GM12878 (cell line): ENCODE data around the gene SYNPR. TPM values are rescaled to one million over a fixed set of nuclear protein-coding genes. Genes with fewer than 3 reads are reported as not detected.

ENCODE experiments used
- ATAC-seq: fragments of 200-7000 bp; cut with Tn5 transposase; 3 replicates; pipeline ENCODE4 v1.9.1; 2020; ENCODE audit warnings: mild to moderate bottlenecking, moderate library complexity
- BruUV-seq: library from RNA; stranded (reverse); fragments of 400-500 nt; replicated peaks from 2 replicates; lab custom pipeline; 2021; lab: Mats Ljungman, UMichigan
- CTCF ChIA-PET: fragments of 300-600 bp; sonication (Branson Sonifier 250); formaldehyde crosslinking; extraction: SDS; loops from one replicate; lab custom pipeline; 2021; ENCODE audit warnings: inconsistent platforms; lab: Yijun Ruan, JAX
- POLR2A ChIA-PET: fragments of 350-600 bp; formaldehyde crosslinking; extraction: SDS; loops from one replicate; lab custom pipeline; 2021; ENCODE audit warnings: inconsistent platforms; lab: Charles Lee
- RAD21 ChIA-PET: fragments of 300-600 bp; sonication (Branson Sonifier 250); formaldehyde crosslinking; loops from one replicate; lab custom pipeline; 2023; ENCODE audit warnings: antibody characterized with exemption; ENCODE audit not compliant: unreplicated experiment; lab: Charles Lee
- SMC1A ChIA-PET: fragments of 300-600 bp; sonication (Branson Sonifier 250); formaldehyde crosslinking; loops from one replicate; lab custom pipeline; 2023; ENCODE audit not compliant: unreplicated experiment, uncharacterized antibody; lab: Charles Lee
- DNase-seq: peaks from one replicate; pipeline ENCODE4 v3.0.0-alpha.2; 2011; ENCODE audit warnings: low read depth, low spot score
- FAIRE-seq: peaks from 3 replicates; lab custom pipeline; 2011; peaks lifted over from hg19 to GRCh38; lab: Jason Lieb, UNC
- H2AFZ ChIP-seq: 2 replicates; pipeline ENCODE4 v1.6.0; 2011; ENCODE audit warnings: low read depth, low read length, control low read depth; ENCODE audit not compliant: control insufficient read depth
- H3K27ac ChIP-seq: 2 replicates; pipeline ENCODE4 v1.5.1; 2011; ENCODE audit warnings: control low read depth; ENCODE audit not compliant: control insufficient read depth, insufficient read depth
- H3K27me3 ChIP-seq, 2 experiments: replicated peaks in 1 of 2; 2 replicates each; pipeline versions ENCODE4 v1.6.0 to v1.6.1; 2011; ENCODE audit warnings: low read length in 1 of 2; ENCODE audit not compliant: control insufficient read depth in 2 of 2, insufficient read depth in 2 of 2
- H3K36me3 ChIP-seq, 2 experiments: 2 replicates each; pipeline ENCODE4 v1.5.1; 2011; ENCODE audit warnings: low read length in 1 of 2; ENCODE audit not compliant: control insufficient read depth in 2 of 2, insufficient read depth in 2 of 2
- H3K4me1 ChIP-seq: 2 replicates; pipeline ENCODE4 v1.6.1; 2011; ENCODE audit warnings: mild to moderate bottlenecking, low read length, moderate library complexity, mixed read lengths; ENCODE audit not compliant: control insufficient read depth, insufficient read depth
- H3K4me2 ChIP-seq: 2 replicates; pipeline ENCODE4 v1.6.0; 2011; ENCODE audit warnings: control low read depth; ENCODE audit not compliant: control insufficient read depth, insufficient read depth
- H3K4me3 ChIP-seq: fragments of 200-600 bp; sonication (generic); 2 replicates; pipeline ENCODE4 v1.5.1; 2016
- H3K79me2 ChIP-seq: 2 replicates; pipeline ENCODE4 v1.6.0; 2011; ENCODE audit warnings: low read length; ENCODE audit not compliant: control insufficient read depth, insufficient read depth
- H3K9ac ChIP-seq: 2 replicates; pipeline ENCODE4 v1.8.0; 2011; ENCODE audit warnings: low read length, control low read depth, mixed read lengths; ENCODE audit not compliant: control insufficient read depth, insufficient read depth
- H3K9me3 ChIP-seq: replicated peaks from 3 replicates; pipeline ENCODE4 v1.5.1; 2011; ENCODE audit warnings: mild to moderate bottlenecking, low read length; ENCODE audit not compliant: control insufficient read depth, insufficient read depth
- H4K20me1 ChIP-seq: 2 replicates; pipeline ENCODE4 v1.6.0; 2011; ENCODE audit not compliant: control insufficient read depth, insufficient read depth
- E2F4 ChIP-seq: IDR thresholded peaks from 2 replicates; pipeline ENCODE4 v1.6.1; 2012; ENCODE audit warnings: low read depth, low read length, improper control_type of control experiment
- RB1 ChIP-seq: fragments of 450-650 bp; formaldehyde crosslinking; IDR thresholded peaks from 2 replicates; pipeline ENCODE4 v1.6.1; 2017; ENCODE audit warnings: mild to moderate bottlenecking, borderline replicate concordance
- RELA ChIP-seq: fragments of 450-650 bp; IDR thresholded peaks from 2 replicates; pipeline ENCODE4 v1.8.0; 2014; ENCODE audit warnings: borderline replicate concordance; ENCODE audit not compliant: partially characterized antibody
- SMARCA5 ChIP-seq: fragments of 450-650 bp; IDR thresholded peaks from 2 replicates; pipeline ENCODE4 v1.6.1; 2017; ENCODE audit warnings: mild to moderate bottlenecking
- SPI1 ChIP-seq: IDR thresholded peaks from 2 replicates; pipeline ENCODE4 v1.6.1; 2011; ENCODE audit warnings: low read depth, mild to moderate bottlenecking, low read length, moderate library complexity, borderline replicate concordance; ENCODE audit not compliant: insufficient read depth
- SREBF1 ChIP-seq: IDR thresholded peaks from 2 replicates; pipeline ENCODE4 v1.6.1; 2012; ENCODE audit warnings: mild to moderate bottlenecking, low read length
- SRF ChIP-seq, 2 experiments: IDR thresholded peaks; 2 replicates each; pipeline ENCODE4 v1.6.1; 2011; ENCODE audit warnings: low read depth in 2 of 2, low read length in 2 of 2, mild to moderate bottlenecking in 1 of 2, moderate library complexity in 1 of 2
- ZBTB4 ChIP-seq: fragments of 450-650 bp; formaldehyde crosslinking; IDR thresholded peaks from 2 replicates; pipeline ENCODE4 v1.4.0; 2022; ENCODE audit warnings: mild to moderate bottlenecking, moderate library complexity
- ZNF384 ChIP-seq: IDR thresholded peaks from 2 replicates; pipeline ENCODE4 v1.6.1; 2012; ENCODE audit warnings: low read depth, mild to moderate bottlenecking, low read length, improper control_type of control experiment, borderline replicate concordance
- ZZZ3 ChIP-seq: IDR thresholded peaks from 2 replicates; pipeline ENCODE4 v1.6.1; 2011; ENCODE audit warnings: low read depth; ENCODE audit not compliant: control insufficient read depth, insufficient read length
- WGBS: methylation state at CpG from one replicate; pipeline ENCODE4 v1.1.6; 2016; ENCODE audit warnings: low lambda C conversion rate; ENCODE audit not compliant: insufficient replicate concordance, insufficient coverage; ENCODE audit errors: missing lambda C conversion rate; 5-methylcytosine and 5-hydroxymethylcytosine counted together
- in situ Hi-C: fragments of 300-500 bp; cut with MboI; formaldehyde crosslinking; loops from 9 replicates; pipeline ENCODE4 v1.14.3; 2018; ENCODE audit warnings: mixed read lengths
- intact Hi-C: fragments of 100-400 bp; cut with micrococcal nuclease; formaldehyde crosslinking; loops from one replicate; pipeline ENCODE4 v1.14.2; 2022; ENCODE audit not compliant: unreplicated experiment
- polyA plus RNA-seq, 11 experiments: library from polyadenylated mRNA; depleted of rRNA in 4 of 11; unstranded in 6 of 11; stranded (reverse) in 5 of 11; fragments of >200 nt; fragmentation: Nextera tagmentation in 4 of 11; fragmentation: Illumina TruSeq in 1 of 11; extraction: Ambion mirVana in 4 of 11; extraction: Trizol in 1 of 11; gene quantifications; 1 replicate in 1 of 11; 2 replicates in 10 of 11; pipeline versions ENCODE4 v1.2.1 to v1.2.3, GENCODE V29; 2011 to 2016; ENCODE audit warnings: inconsistent platforms in 2 of 11, missing spikeins in 2 of 11, low read depth in 1 of 11
- total RNA-seq, 4 experiments: library from RNA; depleted of rRNA in 3 of 4; stranded (reverse); fragments of >200 nt in 3 of 4; fragmentation: Illumina TruSeq in 1 of 4; extraction: Trizol in 1 of 4; gene quantifications; 2 replicates each; pipeline versions ENCODE4 v1.2.1 to v1.2.3, GENCODE V29; 2013 to 2021
- TF ChIP-seq, protein P1 (sequence below): IDR thresholded peaks from 2 replicates; pipeline ENCODE4 v1.6.1; 2012; ENCODE audit warnings: low read depth, low read length, improper control_type of control experiment

Gene SYNPR
- total and polyA plus RNA-seq, 10 of the 15 experiments (the other 5 are each of a cell fraction or from before 2014, with no cell fraction given), result not detected

- BruUV-seq, result no TSS peak
Measured at GRCh38 chr3:63303238-63303637, 25.1 kb downstream of the SYNPR start.

More at GRCh38 chr3:63303238-63303637, 25.1 kb downstream of the SYNPR start:
- Histone ChIP-seq H3K36me3 (no peaks in the 10 kb centered on the region), H3K79me2 (no peaks in the 10 kb centered on the region), H3K4me3 (no peak overlapping the region), H3K4me2 (no peak overlapping the region), H3K27me3 (no peaks in the 10 kb centered on the region), H3K4me1 (no peaks in the 10 kb centered on the region), H3K9ac (no peak overlapping the region), H3K27ac (no peak overlapping the region), H2AFZ (no peak overlapping the region), H4K20me1 (no peaks in the 10 kb centered on the region), H3K9me3 (no peaks in the 10 kb centered on the region)
- DNase-seq (no peak), ATAC-seq (no peak), FAIRE-seq (no peak)
- in situ Hi-C loops, result no loop called here
- intact Hi-C loops, result no loop called here
- ChIA-PET CTCF (no interaction called here), RAD21 (no interaction called here), POLR2A (no interaction called here), SMC1A (no interaction called here)
- 25% methylated on average over 1 of the region's 1 CpG for WGBS
- TF ChIP-seq E2F4 (no peak), RB1 (no peak), SRF (IDR thresholded peaks at IDR 0.05; ENCODE audit: low read depth in 2 of 2, low read length in 2 of 2) (no peak), ZNF384 (no peak), SREBF1 (no peak), SMARCA5 (no peak), RELA (no peak), ZBTB4 (CRISPR knock-in tag) (no peak), SPI1 (no peak), ZZZ3 (no peak)
- TF ChIP-seq, protein P1, sequence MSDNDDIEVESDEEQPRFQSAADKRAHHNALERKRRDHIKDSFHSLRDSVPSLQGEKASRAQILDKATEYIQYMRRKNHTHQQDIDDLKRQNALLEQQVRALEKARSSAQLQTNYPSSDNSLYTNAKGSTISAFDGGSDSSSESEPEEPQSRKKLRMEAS, result no peak
